GM12878 (cell line): ENCODE measurements around the gene SORBS2. TPM values are rescaled to one million over a fixed set of nuclear protein-coding genes. Genes with fewer than 3 reads are reported as not detected.

ENCODE experiments used
- ATAC-seq: fragments of 200-7000 bp; cut with Tn5 transposase; 3 replicates; pipeline ENCODE4 v1.9.1; 2020; ENCODE audit warnings: mild to moderate bottlenecking, moderate library complexity
- BruUV-seq: library from RNA; stranded (reverse); fragments of 400-500 nt; replicated peaks from 2 replicates; lab custom pipeline; 2021; lab: Mats Ljungman, UMichigan
- CTCF ChIA-PET: fragments of 300-600 bp; sonication (Branson Sonifier 250); formaldehyde crosslinking; extraction: SDS; loops from one replicate; lab custom pipeline; 2021; ENCODE audit warnings: inconsistent platforms; lab: Yijun Ruan, JAX
- POLR2A ChIA-PET: fragments of 350-600 bp; formaldehyde crosslinking; extraction: SDS; loops from one replicate; lab custom pipeline; 2021; ENCODE audit warnings: inconsistent platforms; lab: Charles Lee
- RAD21 ChIA-PET: fragments of 300-600 bp; sonication (Branson Sonifier 250); formaldehyde crosslinking; loops from one replicate; lab custom pipeline; 2023; ENCODE audit warnings: antibody characterized with exemption; ENCODE audit not compliant: unreplicated experiment; lab: Charles Lee
- SMC1A ChIA-PET: fragments of 300-600 bp; sonication (Branson Sonifier 250); formaldehyde crosslinking; loops from one replicate; lab custom pipeline; 2023; ENCODE audit not compliant: unreplicated experiment, uncharacterized antibody; lab: Charles Lee
- DNase-seq: peaks from one replicate; pipeline ENCODE4 v3.0.0-alpha.2; 2011; ENCODE audit warnings: low read depth, low spot score
- FAIRE-seq: peaks from 3 replicates; lab custom pipeline; 2011; peaks lifted over from hg19 to GRCh38; lab: Jason Lieb, UNC
- H2AFZ ChIP-seq: 2 replicates; pipeline ENCODE4 v1.6.0; 2011; ENCODE audit warnings: low read depth, low read length, control low read depth; ENCODE audit not compliant: control insufficient read depth
- H3K27ac ChIP-seq: 2 replicates; pipeline ENCODE4 v1.5.1; 2011; ENCODE audit warnings: control low read depth; ENCODE audit not compliant: control insufficient read depth, insufficient read depth
- H3K27me3 ChIP-seq, 2 experiments: replicated peaks in 1 of 2; 2 replicates each; pipeline versions ENCODE4 v1.6.0 to v1.6.1; 2011; ENCODE audit warnings: low read length in 1 of 2; ENCODE audit not compliant: control insufficient read depth in 2 of 2, insufficient read depth in 2 of 2
- H3K36me3 ChIP-seq, 2 experiments: 2 replicates each; pipeline ENCODE4 v1.5.1; 2011; ENCODE audit warnings: low read length in 1 of 2; ENCODE audit not compliant: control insufficient read depth in 2 of 2, insufficient read depth in 2 of 2
- H3K4me1 ChIP-seq: 2 replicates; pipeline ENCODE4 v1.6.1; 2011; ENCODE audit warnings: mild to moderate bottlenecking, low read length, moderate library complexity, mixed read lengths; ENCODE audit not compliant: control insufficient read depth, insufficient read depth
- H3K4me2 ChIP-seq: 2 replicates; pipeline ENCODE4 v1.6.0; 2011; ENCODE audit warnings: control low read depth; ENCODE audit not compliant: control insufficient read depth, insufficient read depth
- H3K4me3 ChIP-seq: fragments of 200-600 bp; sonication (generic); 2 replicates; pipeline ENCODE4 v1.5.1; 2016
- H3K79me2 ChIP-seq: 2 replicates; pipeline ENCODE4 v1.6.0; 2011; ENCODE audit warnings: low read length; ENCODE audit not compliant: control insufficient read depth, insufficient read depth
- H3K9ac ChIP-seq: 2 replicates; pipeline ENCODE4 v1.8.0; 2011; ENCODE audit warnings: low read length, control low read depth, mixed read lengths; ENCODE audit not compliant: control insufficient read depth, insufficient read depth
- H3K9me3 ChIP-seq: replicated peaks from 3 replicates; pipeline ENCODE4 v1.5.1; 2011; ENCODE audit warnings: mild to moderate bottlenecking, low read length; ENCODE audit not compliant: control insufficient read depth, insufficient read depth
- H4K20me1 ChIP-seq: 2 replicates; pipeline ENCODE4 v1.6.0; 2011; ENCODE audit not compliant: control insufficient read depth, insufficient read depth
- ATF2 ChIP-seq: IDR thresholded peaks from 2 replicates; pipeline ENCODE4 v1.6.1; 2012; ENCODE audit warnings: low read length, inconsistent platforms
- EZH2 ChIP-seq: IDR thresholded peaks from 2 replicates; pipeline ENCODE4 v1.6.1; 2012; ENCODE audit warnings: low read depth, mild to moderate bottlenecking, control low read depth, inconsistent platforms, low read length, borderline replicate concordance; ENCODE audit not compliant: control insufficient read depth
- HDAC2 ChIP-seq: fragments of 200-600 bp; sonication (generic); IDR thresholded peaks from 2 replicates; pipeline ENCODE4 v1.6.1; 2017
- HDAC6 ChIP-seq: fragments of 200-600 bp; sonication (generic); IDR thresholded peaks from one replicate; pipeline ENCODE4 v1.8.0; 2017; ENCODE audit warnings: antibody characterized with exemption; ENCODE audit not compliant: unreplicated experiment
- KAT2A ChIP-seq: conservative IDR thresholded peaks from 2 replicates; pipeline ENCODE4 v1.6.1; 2011; ENCODE audit warnings: low read depth, low read length; ENCODE audit not compliant: control insufficient read depth
- PAX5 ChIP-seq: IDR thresholded peaks from 2 replicates; pipeline ENCODE4 v1.6.1; 2011; ENCODE audit warnings: low read depth, low read length, borderline replicate concordance
- RAD51 ChIP-seq: fragments of 450-650 bp; IDR thresholded peaks from 2 replicates; pipeline ENCODE4 v1.6.1; 2016; ENCODE audit warnings: moderate library complexity, mild to moderate bottlenecking, inconsistent platforms
- SMC3 ChIP-seq: IDR thresholded peaks from 2 replicates; pipeline ENCODE4 v1.6.1; 2011; ENCODE audit warnings: low read length, improper control_type of control experiment, borderline replicate concordance
- ZZZ3 ChIP-seq: IDR thresholded peaks from 2 replicates; pipeline ENCODE4 v1.6.1; 2011; ENCODE audit warnings: low read depth; ENCODE audit not compliant: control insufficient read depth, insufficient read length
- WGBS: methylation state at CpG from one replicate; pipeline ENCODE4 v1.1.6; 2016; ENCODE audit warnings: low lambda C conversion rate; ENCODE audit not compliant: insufficient replicate concordance, insufficient coverage; ENCODE audit errors: missing lambda C conversion rate; 5-methylcytosine and 5-hydroxymethylcytosine counted together
- in situ Hi-C: fragments of 300-500 bp; cut with MboI; formaldehyde crosslinking; loops from 9 replicates; pipeline ENCODE4 v1.14.3; 2018; ENCODE audit warnings: mixed read lengths
- intact Hi-C: fragments of 100-400 bp; cut with micrococcal nuclease; formaldehyde crosslinking; loops from one replicate; pipeline ENCODE4 v1.14.2; 2022; ENCODE audit not compliant: unreplicated experiment
- polyA plus RNA-seq, 11 experiments: library from polyadenylated mRNA; depleted of rRNA in 4 of 11; unstranded in 6 of 11; stranded (reverse) in 5 of 11; fragments of >200 nt; fragmentation: Nextera tagmentation in 4 of 11; fragmentation: Illumina TruSeq in 1 of 11; extraction: Ambion mirVana in 4 of 11; extraction: Trizol in 1 of 11; gene quantifications; 1 replicate in 1 of 11; 2 replicates in 10 of 11; pipeline versions ENCODE4 v1.2.1 to v1.2.3, GENCODE V29; 2011 to 2016; ENCODE audit warnings: inconsistent platforms in 2 of 11, missing spikeins in 2 of 11, low read depth in 1 of 11
- total RNA-seq, 4 experiments: library from RNA; depleted of rRNA in 3 of 4; stranded (reverse); fragments of >200 nt in 3 of 4; fragmentation: Illumina TruSeq in 1 of 4; extraction: Trizol in 1 of 4; gene quantifications; 2 replicates each; pipeline versions ENCODE4 v1.2.1 to v1.2.3, GENCODE V29; 2013 to 2021
- TF ChIP-seq, protein P1 (sequence below): IDR thresholded peaks from 2 replicates; pipeline ENCODE4 v1.6.1; 2011; ENCODE audit warnings: low read depth, low read length, improper control_type of control experiment, borderline replicate concordance
- TF ChIP-seq, protein P2 (sequence below): IDR thresholded peaks from 2 replicates; pipeline ENCODE4 v1.6.1; 2011; ENCODE audit warnings: borderline replicate concordance, low read depth, mild to moderate bottlenecking, moderate library complexity, mixed read lengths, low read length; ENCODE audit not compliant: insufficient read depth; ENCODE audit errors: extremely low read length

The SORBS2 gene
- total and polyA plus RNA-seq, 10 of the 15 experiments (the other 5 are each of a cell fraction or from before 2014, with no cell fraction given), result 0.06 to 3.0 (median 0.79) TPM

DNA sequence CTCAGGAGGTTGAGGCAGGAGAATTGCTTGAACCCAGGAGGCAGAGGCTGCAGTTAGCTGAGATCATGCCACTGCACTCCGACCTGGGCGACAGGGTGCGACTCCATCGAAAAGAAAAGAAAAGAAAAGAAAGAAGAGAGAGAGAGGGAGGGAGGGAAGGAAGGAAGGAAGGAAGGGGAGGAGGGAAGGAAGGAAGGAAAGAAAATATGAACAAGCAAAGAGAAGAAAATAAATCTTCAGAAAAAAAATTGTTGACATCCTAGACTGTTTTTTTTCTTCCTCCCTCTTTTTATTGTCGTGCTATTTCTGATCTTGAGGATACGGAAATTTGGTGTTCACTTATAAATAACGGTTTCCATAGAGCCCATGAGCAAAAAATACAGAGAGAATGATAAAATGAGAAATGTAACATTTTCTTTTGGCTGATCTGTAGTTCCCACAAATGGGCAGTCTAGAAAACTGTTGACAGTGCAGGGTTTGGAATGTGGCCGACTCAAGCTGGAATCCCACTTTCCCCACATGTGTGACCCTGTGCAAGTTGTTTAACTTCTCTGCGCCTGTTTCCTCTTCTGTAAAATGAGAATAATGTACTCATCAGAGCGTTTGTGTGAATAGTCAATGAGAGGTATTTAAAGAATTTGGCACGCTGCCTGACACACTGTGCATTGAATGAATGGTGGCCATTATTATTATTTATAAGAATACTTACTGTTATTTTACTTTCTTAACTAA is 19.4 kb downstream of the SORBS2 start:
- H4K20me1 ChIP-seq, result no peaks in the 10 kb centered on the region
- no peaks in the 10 kb centered on the region for H3K9me3 ChIP-seq
- H3K27ac ChIP-seq, result no peak overlapping the region
- intact Hi-C loops, result no loop called here
- H3K4me2 ChIP-seq, result no peak overlapping the region
- FAIRE-seq, result no peak
- ChIA-PET RAD21 (no interaction called here), CTCF (no interaction called here), POLR2A (no interaction called here), SMC1A (no interaction called here)
- no peak overlapping the region for H3K4me3 ChIP-seq
- no peak for ATAC-seq
- H3K27me3 ChIP-seq, result no peaks in the 10 kb centered on the region
- in situ Hi-C loops, result no loop called here
- H2AFZ ChIP-seq, result no peak overlapping the region
- H3K4me1 ChIP-seq, result peaks cover 4% of the 10 kb centered on the region
- 73% methylated on average over 11 of the region's 11 CpGs for WGBS
- DNase-seq, result no peak
- no peaks in the 10 kb centered on the region for H3K79me2 ChIP-seq
- no peak overlapping the region for H3K9ac ChIP-seq
- TF ChIP-seq KAT2A, result no peak
- TF ChIP-seq HDAC6, result no peak
- TF ChIP-seq SMC3, result no peak
- no peak for TF ChIP-seq HDAC2
- TF ChIP-seq, protein P1, sequence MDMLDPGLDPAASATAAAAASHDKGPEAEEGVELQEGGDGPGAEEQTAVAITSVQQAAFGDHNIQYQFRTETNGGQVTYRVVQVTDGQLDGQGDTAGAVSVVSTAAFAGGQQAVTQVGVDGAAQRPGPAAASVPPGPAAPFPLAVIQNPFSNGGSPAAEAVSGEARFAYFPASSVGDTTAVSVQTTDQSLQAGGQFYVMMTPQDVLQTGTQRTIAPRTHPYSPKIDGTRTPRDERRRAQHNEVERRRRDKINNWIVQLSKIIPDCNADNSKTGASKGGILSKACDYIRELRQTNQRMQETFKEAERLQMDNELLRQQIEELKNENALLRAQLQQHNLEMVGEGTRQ, result no peak
- no peak for TF ChIP-seq PAX5
- TF ChIP-seq, protein P2, sequence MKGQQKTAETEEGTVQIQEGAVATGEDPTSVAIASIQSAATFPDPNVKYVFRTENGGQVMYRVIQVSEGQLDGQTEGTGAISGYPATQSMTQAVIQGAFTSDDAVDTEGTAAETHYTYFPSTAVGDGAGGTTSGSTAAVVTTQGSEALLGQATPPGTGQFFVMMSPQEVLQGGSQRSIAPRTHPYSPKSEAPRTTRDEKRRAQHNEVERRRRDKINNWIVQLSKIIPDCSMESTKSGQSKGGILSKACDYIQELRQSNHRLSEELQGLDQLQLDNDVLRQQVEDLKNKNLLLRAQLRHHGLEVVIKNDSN, result no peak
- no peak for TF ChIP-seq RAD51
- no peak for TF ChIP-seq ZZZ3
- TF ChIP-seq EZH2, result no peak
- no peak for TF ChIP-seq ATF2
- no peaks in the 10 kb centered on the region for H3K36me3 ChIP-seq
- no TSS peak for BruUV-seq
